Ishikawa (cell line): ENCODE measurements around the gene PRRX2.

Source experiments
- CEBPB ChIP-seq: IDR thresholded peaks from 2 replicates; pipeline ENCODE4 v1.6.1; 2012
- EGR1 ChIP-seq: IDR thresholded peaks from 2 replicates; pipeline ENCODE4 v1.6.1; 2012
- EP300 ChIP-seq: IDR thresholded peaks from 2 replicates; pipeline ENCODE4 v1.6.1; 2012; ENCODE audit warnings: borderline replicate concordance
- FOXM1 ChIP-seq: IDR thresholded peaks from 2 replicates; pipeline ENCODE4 v1.6.1; 2012; ENCODE audit warnings: low read depth, borderline replicate concordance
- NFIC ChIP-seq: IDR thresholded peaks from 2 replicates; pipeline ENCODE4 v1.6.1; 2012
- RAD21 ChIP-seq: IDR thresholded peaks from 2 replicates; pipeline ENCODE4 v1.6.1; 2012; ENCODE audit warnings: low read depth
- TAF1 ChIP-seq: IDR thresholded peaks from 2 replicates; pipeline ENCODE4 v1.6.1; 2012; ENCODE audit warnings: low read depth, mild to moderate bottlenecking
- TCF12 ChIP-seq: IDR thresholded peaks from 2 replicates; pipeline ENCODE4 v1.6.1; 2012; ENCODE audit warnings: low read depth
- TEAD4 ChIP-seq: IDR thresholded peaks from 2 replicates; pipeline ENCODE4 v1.6.1; 2012
- YY1 ChIP-seq: IDR thresholded peaks from 2 replicates; pipeline ENCODE4 v1.6.1; 2012; ENCODE audit warnings: low read depth
- TF ChIP-seq, protein P1 (sequence below): IDR thresholded peaks from 2 replicates; pipeline ENCODE4 v1.6.1; 2012; ENCODE audit warnings: low read depth, mild to moderate bottlenecking
- TF ChIP-seq, protein P2 (sequence below): IDR thresholded peaks from 2 replicates; pipeline ENCODE4 v1.6.1; 2012
- TF ChIP-seq, protein P3 (sequence below): IDR thresholded peaks from 2 replicates; pipeline ENCODE4 v1.6.1; 2012

DNA sequence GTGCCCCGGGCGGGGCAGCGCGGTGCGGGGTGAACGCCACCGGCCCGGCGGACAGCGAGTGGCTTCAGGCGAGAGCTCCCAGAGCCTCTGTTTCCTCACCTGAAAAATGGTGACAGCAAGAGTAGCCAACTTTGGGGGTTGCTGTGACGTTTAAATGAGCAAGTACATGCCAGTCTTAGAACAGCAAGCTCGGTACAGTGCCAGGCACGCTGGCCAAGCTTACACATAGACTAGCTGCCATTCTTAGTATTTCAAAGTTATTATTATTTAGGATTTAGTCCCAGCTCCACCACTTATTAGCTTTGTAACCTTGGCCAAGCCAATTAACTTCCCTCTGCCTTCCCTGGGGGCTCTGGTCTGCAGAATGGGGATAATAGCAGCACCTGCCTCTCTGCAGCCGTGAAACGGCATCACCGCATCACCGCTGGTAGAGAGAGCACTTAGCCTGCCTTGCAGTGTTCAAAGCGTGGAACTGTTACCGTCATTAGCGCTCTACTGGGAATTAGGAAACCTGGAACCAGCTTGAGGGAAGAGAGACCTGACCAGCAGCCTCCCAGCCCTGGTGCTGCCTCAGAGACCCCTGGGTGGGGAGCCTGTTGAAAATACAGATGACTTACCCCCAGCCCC, 44.7 kb upstream of the PRRX2 start, which contains the start of gene C9orf50:
- TF ChIP-seq NFIC (no peak), EP300 (no peak), TEAD4 (no peak), RAD21 (no peak), FOXM1 (no peak), TAF1 (no peak), YY1 (no peak), TCF12 (no peak), EGR1 (no peak), CEBPB (no peak)
- TF ChIP-seq, protein P1, sequence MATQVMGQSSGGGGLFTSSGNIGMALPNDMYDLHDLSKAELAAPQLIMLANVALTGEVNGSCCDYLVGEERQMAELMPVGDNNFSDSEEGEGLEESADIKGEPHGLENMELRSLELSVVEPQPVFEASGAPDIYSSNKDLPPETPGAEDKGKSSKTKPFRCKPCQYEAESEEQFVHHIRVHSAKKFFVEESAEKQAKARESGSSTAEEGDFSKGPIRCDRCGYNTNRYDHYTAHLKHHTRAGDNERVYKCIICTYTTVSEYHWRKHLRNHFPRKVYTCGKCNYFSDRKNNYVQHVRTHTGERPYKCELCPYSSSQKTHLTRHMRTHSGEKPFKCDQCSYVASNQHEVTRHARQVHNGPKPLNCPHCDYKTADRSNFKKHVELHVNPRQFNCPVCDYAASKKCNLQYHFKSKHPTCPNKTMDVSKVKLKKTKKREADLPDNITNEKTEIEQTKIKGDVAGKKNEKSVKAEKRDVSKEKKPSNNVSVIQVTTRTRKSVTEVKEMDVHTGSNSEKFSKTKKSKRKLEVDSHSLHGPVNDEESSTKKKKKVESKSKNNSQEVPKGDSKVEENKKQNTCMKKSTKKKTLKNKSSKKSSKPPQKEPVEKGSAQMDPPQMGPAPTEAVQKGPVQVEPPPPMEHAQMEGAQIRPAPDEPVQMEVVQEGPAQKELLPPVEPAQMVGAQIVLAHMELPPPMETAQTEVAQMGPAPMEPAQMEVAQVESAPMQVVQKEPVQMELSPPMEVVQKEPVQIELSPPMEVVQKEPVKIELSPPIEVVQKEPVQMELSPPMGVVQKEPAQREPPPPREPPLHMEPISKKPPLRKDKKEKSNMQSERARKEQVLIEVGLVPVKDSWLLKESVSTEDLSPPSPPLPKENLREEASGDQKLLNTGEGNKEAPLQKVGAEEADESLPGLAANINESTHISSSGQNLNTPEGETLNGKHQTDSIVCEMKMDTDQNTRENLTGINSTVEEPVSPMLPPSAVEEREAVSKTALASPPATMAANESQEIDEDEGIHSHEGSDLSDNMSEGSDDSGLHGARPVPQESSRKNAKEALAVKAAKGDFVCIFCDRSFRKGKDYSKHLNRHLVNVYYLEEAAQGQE = no peak
- TF ChIP-seq, protein P2, sequence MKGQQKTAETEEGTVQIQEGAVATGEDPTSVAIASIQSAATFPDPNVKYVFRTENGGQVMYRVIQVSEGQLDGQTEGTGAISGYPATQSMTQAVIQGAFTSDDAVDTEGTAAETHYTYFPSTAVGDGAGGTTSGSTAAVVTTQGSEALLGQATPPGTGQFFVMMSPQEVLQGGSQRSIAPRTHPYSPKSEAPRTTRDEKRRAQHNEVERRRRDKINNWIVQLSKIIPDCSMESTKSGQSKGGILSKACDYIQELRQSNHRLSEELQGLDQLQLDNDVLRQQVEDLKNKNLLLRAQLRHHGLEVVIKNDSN = no peak
- TF ChIP-seq, protein P3, sequence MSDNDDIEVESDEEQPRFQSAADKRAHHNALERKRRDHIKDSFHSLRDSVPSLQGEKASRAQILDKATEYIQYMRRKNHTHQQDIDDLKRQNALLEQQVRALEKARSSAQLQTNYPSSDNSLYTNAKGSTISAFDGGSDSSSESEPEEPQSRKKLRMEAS = no peak
